ENCODE data around the gene FBP1.
"Not testable (repeated sequence)": the region's sequence is repeated elsewhere in the genome, so short reads cannot be mapped to it uniquely, and the experiment has no call there.

FBP1 gene

DNA sequence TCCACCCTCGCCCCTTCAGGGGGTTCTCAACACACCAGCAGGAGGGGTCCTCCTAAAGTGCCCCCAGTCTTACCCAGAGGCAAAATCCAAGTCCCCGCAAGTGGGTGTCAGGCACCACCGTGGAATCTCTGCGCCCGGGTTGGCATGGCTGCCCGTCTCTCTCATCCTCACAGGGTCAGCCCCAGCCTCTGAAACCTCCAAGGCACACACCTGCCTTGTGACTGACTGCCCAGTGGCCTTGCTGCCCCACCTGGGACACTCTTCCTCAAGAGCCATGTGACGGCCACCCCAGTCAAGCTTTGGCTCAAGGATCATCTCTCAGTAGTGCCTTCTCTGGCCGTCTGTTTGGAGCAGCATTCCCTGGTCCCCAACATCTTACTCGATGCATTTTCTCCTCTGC is 50.6 kb downstream of the FBP1 start:
- no peak overlapping the region for H3K4me3 ChIP-seq (ENCODE audit: low read length)
- no peak for TF ChIP-seq ZNF274 (IDR thresholded peaks at IDR 0.05; ENCODE audit: low read depth, low read length)

DNA sequence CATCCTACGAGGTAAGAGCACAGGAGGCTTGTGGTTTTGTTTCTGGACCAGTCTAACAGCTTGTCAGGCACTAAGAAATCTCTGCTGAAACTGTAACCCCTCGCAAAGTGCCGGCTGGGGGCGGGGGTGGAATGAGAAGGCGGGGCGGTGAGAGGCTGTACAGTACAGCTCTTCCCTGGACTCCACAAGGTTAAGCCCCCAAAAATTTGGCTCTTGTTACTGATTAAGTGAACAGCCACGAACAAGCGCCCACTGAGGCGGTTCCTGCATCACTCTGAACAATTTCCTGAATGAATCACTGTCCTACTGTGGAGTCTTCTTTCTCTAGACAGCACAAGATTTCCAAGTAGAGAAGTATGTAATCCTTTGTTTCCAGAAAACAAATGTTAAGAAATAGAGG is 52.5 kb downstream of the FBP1 start:
- no peak for TF ChIP-seq ZNF274 (IDR thresholded peaks at IDR 0.05; ENCODE audit: low read depth, low read length)
- H3K4me3 ChIP-seq (ENCODE audit: low read length) = no peak overlapping the region

DNA sequence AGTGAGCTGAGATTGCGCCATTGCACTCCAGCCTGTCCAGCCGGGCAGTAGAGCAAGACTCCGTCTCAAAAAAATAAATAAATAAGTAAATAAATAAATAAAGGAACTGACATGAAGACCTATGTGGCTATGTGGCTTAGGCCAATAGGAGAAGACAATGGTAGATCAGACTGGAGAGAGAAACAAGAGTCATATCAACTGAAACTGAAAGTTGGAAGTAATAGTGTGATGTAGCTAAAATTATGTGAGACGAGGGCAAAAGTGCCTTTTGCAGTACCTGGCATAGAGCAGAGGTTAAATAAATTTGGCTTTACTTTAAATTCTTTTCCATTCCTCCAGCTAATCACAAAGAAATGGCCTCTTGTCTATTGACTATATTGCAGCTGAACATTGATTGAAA is 53.0 kb downstream of the FBP1 start:
- no peak overlapping the region for H3K4me3 ChIP-seq (ENCODE audit: low read length)
- no peak for TF ChIP-seq ZNF274 (IDR thresholded peaks at IDR 0.05; ENCODE audit: low read depth, low read length)

DNA sequence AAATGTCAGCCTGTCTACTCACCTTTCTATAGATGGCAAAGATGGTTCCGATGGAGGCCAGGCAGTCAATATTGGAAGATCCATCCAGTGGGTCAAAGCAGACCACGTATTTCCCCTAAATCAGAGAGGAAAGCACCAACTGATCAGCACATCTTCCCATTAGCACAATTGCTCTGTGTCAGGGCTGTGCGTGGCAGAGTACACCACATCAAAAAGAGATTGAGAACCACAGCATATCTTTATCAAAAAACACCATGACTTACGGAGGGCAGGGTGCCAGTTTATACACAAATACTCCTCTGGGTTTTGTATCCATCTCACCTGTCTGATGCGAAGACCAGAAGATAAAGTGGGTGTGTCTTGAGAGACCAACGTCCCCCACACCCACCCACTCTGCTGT is 54.8 kb downstream of the FBP1 start:
- H3K4me3 ChIP-seq (ENCODE audit: low read length) = no peak overlapping the region
- no peak for TF ChIP-seq ZNF274 (IDR thresholded peaks at IDR 0.05; ENCODE audit: low read depth, low read length)

DNA sequence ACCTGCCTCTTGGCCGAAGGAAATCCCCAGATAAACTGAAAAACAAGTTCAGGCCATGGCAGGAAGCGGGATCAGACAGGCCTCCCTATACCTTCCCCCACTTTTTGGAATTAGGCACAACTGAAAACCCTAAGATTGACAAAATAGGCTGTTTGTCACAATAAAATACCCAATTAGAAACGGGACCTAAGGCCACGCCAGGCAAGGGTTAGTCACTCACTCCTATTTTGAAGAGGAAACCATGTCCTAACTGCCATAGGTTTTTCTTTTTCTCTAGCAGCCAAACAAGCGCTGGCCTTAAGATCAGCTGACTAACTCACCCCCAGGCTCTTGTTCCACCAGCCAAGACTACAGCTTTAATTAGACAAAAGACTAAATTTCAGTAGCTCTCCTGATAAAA is 57.6 kb downstream of the FBP1 start:
- no peak for TF ChIP-seq ZNF274 (IDR thresholded peaks at IDR 0.05; ENCODE audit: low read depth, low read length)

DNA sequence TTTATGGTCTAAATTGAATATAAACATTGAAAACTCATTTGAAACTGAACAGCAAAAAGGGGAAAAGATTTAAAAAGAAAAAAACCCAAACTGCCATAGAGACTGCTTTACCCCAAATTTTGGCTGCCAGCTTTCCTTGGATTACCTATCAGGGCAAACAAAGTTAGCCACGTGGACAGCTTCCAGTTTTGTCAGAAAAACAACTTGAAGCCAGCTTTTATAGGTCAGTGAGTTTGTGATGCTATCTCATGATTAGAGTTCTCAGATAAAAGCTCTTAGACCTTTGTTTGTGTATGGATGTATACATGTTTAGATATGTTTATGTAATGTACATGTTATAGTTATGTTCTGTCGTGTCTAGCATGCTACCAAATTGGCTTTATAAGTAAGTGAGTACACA is 61.7 kb downstream of the FBP1 start:
- H3K4me3 ChIP-seq (ENCODE audit: low read length) = no peak overlapping the region

More for the DNA sequence above, 57.6 kb downstream of the FBP1 start:
- H3K4me3 ChIP-seq (ENCODE audit: low read length) = no peak overlapping the region

DNA sequence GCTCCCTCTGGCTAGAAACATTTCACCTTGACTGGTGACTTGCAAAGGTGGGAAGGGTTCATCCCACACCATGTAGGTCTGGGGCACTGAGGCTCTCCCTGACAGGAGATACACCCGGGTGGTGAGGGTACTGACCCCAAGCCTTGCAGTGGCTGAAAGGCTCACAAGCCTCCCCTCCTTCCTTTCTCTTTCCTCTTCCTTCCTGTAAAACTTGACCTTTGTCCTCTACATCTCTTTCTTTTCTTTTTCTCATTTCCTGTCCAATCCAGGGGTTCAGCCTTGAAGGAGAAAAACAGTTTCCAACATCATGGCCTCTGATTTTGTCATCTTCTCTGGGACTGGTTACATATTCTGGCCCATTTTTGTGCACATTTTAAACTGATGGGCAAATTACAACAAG is 62.3 kb downstream of the FBP1 start:
- H3K4me3 ChIP-seq (ENCODE audit: low read length) = no peak overlapping the region
- no peak for TF ChIP-seq ZNF274 (IDR thresholded peaks at IDR 0.05; ENCODE audit: low read depth, low read length)

More for the DNA sequence above, 61.7 kb downstream of the FBP1 start:
- TF ChIP-seq ZNF274 (IDR thresholded peaks at IDR 0.05; ENCODE audit: low read depth, low read length) = no peak

DNA sequence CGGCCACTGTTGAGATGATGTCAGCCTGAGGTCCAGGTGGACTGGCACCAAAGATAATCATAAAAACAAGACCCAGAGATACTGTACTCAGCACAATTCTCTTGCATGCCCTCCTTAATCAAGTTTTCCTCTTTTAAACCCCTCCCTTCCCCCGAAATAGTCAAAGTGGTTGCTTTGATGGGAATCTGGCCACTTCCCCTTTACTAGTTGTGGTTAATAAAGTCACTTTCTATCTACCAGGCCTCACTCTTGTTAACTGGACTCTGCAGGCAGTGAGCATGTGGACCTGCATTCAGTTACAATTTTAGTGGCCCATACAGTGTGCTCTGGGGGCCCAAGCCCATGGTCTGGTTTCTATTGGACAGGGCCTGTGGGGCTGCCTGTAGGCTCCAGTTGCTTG is 63.2 kb downstream of the FBP1 start:
- TF ChIP-seq ZNF274 (IDR thresholded peaks at IDR 0.05; ENCODE audit: low read depth, low read length) = no peak
- H3K4me3 ChIP-seq (ENCODE audit: low read length) = no peak overlapping the region

DNA sequence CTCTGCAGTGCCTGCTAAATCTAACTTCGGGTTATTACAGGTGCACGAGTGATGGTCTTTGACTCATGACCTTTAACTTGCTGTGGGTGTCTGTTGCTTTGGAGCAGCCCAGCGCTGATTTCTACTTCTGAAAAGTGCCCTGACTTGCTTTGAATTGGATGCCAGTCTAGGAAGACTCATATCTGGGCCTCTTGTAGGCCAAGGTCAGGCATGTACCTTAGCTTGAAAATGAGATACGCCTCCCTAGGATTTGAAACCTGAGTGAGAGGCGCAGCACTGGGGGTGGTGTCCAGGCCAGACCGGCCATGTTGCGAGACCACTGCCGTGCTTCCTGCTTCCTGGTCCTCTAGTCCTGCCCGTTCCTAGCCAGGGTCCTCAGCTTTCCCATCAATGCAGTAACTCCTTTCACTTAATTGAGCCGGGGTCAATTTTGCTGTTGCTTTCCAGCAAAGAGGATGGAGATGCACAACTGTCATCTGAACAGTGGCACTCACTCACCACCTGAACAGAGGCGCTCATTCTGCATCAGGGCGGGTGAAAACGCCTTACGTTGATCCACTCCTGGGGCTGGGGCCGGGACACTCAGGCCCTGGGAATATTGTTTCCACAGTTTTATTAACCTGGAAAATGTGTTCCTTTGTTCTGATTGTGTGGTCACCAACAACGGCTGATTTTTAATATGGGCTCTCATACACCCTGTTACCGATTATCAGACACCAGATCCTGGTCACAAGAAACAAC is 70.2 kb downstream of the FBP1 start:
- TF ChIP-seq ZNF274 (IDR thresholded peaks at IDR 0.05; ENCODE audit: low read depth, low read length) = no peak
- no peak overlapping the region for H3K4me3 ChIP-seq (ENCODE audit: low read length)

DNA sequence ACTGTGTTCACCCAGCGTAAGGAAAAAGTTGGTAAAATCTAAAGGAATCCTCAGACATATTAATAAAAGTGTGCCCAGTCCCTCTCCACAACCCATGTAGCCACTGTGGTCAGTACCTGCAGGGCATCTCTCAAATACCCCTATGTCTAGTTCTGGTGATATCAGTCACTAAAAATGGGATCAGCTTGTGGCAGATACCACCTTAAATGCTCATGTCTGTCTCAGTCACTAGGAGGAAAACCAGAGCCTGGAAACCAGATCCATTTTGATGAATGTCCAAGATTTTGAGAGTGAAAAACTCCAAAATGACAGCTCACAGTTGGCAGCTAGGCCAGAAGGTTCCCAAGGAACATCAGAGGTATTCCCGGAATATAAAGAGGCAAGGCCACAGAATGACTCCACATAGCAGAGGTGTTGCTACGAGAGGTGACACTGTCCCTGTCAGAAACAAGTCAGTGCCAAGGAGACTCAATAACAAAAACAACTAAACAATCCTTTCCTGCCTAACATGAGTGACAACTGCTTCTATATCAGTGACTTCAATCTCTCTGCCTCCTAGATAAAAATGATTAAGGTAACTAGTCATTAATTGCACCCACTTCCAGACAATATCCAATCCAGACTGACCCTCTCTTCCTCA is 70.9 kb downstream of the FBP1 start:
- H3K4me3 ChIP-seq (ENCODE audit: low read length) = no peak overlapping the region
- no peak for TF ChIP-seq ZNF274 (IDR thresholded peaks at IDR 0.05; ENCODE audit: low read depth, low read length)

DNA sequence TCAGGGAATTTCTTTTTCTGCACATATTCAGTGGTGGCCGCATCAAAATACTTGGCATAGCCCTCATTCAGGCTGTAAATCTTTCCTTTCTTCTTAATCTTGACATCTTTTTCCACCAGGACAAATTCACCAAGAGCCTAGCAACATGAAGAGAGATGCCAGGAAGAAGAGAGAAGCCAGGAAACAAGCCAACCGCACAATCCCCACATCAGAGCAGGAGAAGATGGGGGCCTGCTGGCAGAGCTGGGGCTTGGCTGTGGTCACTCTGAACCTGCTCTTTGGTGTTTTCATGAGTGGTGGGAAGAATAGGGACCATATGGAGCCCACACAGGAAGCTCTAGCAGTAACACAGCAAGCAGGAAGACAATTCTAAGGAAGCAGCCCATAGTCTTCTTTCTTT is 72.0 kb downstream of the FBP1 start:
- TF ChIP-seq ZNF274 (IDR thresholded peaks at IDR 0.05; ENCODE audit: low read depth, low read length) = no peak

DNA sequence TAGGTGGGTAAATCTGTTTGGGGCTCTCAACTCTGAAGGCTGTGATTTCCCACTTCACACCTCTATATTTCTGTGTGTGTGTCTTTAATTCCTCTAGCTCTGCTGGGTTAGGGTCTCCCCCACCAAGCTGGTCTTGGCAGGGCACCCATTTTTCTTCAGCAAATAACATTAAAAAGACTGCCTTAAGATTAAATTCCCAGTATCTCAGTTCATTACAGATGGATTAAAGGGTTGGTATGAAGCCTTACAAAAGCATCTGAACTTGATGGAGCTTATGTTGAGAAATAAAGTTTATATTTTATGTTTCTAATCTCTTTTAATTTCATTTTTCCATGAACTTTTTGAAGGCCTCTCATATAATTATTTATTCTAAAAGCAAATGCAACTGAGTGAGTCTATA is 72.8 kb downstream of the FBP1 start:
- no peak overlapping the region for H3K4me3 ChIP-seq (ENCODE audit: low read length)
- TF ChIP-seq ZNF274 (IDR thresholded peaks at IDR 0.05; ENCODE audit: low read depth, low read length) = no peak

More for the DNA sequence above, 72.0 kb downstream of the FBP1 start:
- no peak overlapping the region for H3K4me3 ChIP-seq (ENCODE audit: low read length)

DNA sequence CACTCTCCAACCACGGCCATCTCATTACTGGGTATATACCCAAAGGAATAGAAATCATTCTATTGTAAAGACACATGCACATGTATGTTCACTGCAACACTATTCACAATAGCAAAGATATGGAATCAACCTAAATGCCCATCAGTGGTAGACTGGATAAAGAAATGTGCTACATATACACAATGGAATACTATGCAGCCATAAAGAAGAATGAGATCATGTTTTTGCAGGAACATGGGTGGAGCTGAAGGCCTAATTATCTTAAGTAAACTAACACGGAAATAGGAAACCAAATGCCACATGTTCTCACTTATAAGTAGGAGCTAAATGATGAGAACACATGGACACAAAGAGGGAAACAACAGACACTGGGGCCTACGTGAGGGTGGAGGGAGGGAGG is 75.0 kb downstream of the FBP1 start:
- H3K4me3 ChIP-seq (ENCODE audit: low read length) = not testable (repeated sequence)

DNA sequence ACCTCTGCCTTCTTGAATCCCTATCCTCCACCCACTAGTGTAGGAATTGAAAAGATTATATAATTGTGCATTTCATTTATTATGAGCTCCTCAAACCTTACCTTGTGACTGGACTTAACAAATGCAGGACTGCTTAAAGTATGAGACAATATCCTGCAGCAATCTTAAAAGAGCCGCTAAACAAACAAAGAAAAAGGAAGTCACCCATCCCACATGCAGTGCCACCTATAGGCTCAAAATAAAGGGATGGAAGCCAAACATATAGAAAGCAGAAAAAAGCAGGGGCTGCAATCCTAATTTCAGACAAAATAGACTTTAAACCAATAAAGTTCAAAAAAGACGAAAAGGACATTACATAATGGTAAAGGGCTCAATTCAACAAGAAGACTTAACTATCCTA is 75.8 kb downstream of the FBP1 start:
- H3K4me3 ChIP-seq (ENCODE audit: low read length) = no peak overlapping the region

DNA sequence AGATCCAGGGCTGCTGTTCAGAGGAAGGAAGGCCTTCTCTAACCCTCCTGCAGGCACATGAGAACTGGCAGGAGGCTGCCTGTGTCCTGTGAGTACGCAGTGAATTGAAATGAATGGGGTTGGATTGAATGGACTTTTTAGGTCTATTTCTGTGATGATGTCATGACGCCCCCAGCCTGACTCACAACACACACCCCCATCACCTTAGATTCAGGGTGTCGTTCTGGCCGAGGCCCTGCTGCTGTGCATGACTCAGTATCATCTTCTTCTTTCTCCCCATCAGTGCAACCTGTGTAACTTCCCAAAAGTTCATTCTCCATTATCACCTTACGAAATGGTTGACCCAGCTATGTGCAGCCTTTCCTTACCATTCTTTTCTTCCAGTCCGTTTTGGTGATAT is 79.1 kb downstream of the FBP1 start:
- H3K4me3 ChIP-seq (ENCODE audit: low read length) = no peak overlapping the region
- TF ChIP-seq ZNF274 (IDR thresholded peaks at IDR 0.05; ENCODE audit: low read depth, low read length) = no peak

More for the DNA sequence above, 75.8 kb downstream of the FBP1 start:
- no peak for TF ChIP-seq ZNF274 (IDR thresholded peaks at IDR 0.05; ENCODE audit: low read depth, low read length)

DNA sequence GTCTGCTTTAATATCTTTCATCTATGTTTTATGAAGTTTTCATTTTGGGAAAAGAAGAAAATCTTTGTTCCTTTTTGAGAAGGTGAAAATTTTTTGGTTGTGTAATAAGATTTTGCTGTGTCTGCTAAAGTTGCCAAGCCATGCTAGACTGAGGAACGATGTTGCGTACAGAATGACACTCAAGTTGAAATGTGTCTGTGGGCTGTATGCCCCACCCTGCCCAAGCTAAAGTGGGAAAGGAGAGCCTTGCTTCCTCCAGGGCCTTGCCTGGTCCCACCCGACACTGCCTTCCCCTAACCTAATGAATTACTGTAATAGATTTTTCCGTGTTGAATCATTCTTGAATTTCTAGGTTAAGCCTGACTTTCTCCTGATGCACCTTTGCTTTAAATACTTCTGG is 81.9 kb downstream of the FBP1 start:
- H3K4me3 ChIP-seq (ENCODE audit: low read length) = no peak overlapping the region
- no peak for TF ChIP-seq ZNF274 (IDR thresholded peaks at IDR 0.05; ENCODE audit: low read depth, low read length)

All from GM08714 (cell line).